Embryonic facial prominence (tissue), 1 donor: ENCODE measurements around the gene ANKS1A.

Source experiments
- DNase-seq: peaks from one replicate; pipeline ENCODE4 v3.0.0-alpha.2; 2016; ENCODE audit errors: extremely low spot score

Gene ANKS1A

DNA sequence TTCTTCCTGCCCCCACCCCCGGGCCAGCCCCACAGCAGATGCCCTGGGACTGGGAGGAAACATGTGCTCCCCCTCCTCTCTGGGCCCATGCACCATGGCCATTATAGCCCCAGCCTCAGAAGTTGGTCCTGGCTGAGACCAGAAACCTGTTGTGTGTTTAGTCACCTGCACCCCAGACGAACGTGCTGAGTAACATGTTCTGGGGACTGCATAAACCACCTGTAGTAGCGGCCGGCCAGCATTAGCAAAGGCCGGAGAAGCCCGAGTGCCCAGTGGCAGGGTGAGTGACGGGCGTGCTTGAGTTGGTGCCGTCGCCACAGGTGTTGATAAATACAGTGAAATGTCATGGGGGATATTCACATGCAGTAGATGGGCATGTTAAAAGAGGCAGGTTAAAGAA lies 178.2 kb downstream of the ANKS1A start:
- DNase-seq = no peak

GRCh38 chr6:35068206-35068605 lies 179.2 kb downstream of the ANKS1A start:
- no peak for DNase-seq

GRCh38 chr6:35068644-35069043 lies 179.6 kb downstream of the ANKS1A start:
- DNase-seq = no peak

- DNase-seq = no peak
Observed at GRCh38 chr6:35069262-35069661, 180.2 kb downstream of the ANKS1A start.

- DNase-seq = no peak
Observed at GRCh38 chr6:35070111-35070510, 181.1 kb downstream of the ANKS1A start.

DNA sequence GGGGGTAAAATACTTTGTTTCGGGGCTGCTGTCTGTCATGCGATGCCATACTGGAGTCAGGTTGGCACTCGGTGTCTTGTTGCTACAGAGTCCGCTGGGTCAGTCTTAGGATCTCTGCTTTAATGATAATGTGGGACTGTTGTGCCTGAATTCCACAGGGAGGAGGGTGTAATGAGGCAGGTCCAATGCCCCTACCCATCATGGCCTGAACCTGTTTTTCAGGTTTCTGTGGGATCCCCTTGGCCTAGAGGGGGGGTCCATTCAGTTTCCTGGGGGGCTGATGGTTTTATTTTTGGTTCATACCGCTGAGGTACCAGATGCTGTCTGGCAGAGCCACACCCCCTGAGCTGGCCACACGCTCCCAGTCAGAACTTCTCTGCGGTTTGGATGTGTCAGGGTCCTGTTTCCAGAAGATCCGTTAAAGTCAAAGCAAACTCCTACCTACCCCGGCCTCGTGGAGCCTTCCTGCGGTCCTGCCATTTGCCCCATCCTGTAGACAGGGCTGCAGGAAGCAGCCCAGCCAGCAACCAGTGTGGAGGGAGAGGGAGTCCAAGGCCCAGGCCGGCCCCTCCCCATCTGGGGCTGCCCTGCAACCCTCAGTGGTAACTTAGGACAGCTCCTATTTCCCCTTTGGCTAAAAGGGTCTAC lies 182.4 kb downstream of the ANKS1A start:
- no peak for DNase-seq

GRCh38 chr6:35072051-35072697 lies 183.1 kb downstream of the ANKS1A start:
- DNase-seq = no peak

DNA sequence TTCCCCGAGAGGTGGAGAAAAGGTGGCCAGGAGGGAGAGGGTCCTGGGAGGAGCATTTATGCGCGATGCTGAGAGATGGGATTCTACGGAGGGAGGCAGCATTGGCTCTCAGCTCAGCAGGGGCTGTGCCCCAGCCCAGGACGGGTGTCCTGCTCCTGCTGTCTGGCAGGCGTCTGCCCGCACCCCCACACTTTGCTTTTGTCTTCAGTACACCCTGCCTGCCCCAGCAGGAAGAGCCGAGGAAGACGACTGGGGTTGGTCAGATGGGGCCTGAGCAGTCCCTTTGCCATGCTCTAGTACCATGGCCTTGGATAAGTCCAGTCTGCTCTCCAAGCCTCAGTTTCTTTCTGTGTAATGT lies 183.6 kb downstream of the ANKS1A start:
- DNase-seq = no peak

DNA sequence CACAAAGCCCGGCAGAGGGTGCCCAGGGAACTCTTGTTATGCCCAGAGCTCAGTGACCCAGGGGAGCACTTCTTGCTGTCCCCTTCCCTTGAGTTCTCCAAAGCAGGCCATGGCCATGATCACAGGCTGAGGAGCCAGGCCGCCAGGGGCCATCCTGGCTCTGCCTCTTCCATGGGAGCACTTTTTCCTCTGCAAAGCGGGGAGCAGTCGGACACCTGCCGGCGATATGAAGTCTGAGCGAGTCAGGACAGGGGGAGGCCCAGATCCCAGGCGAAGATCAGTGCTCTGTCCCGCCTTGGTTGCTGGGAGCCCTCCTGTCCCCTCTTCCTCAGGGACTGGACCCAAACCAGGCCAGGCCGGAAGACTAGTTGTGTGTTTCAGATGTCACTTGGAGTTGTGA lies 184.2 kb downstream of the ANKS1A start:
- no peak for DNase-seq

- no peak for DNase-seq
Observed at GRCh38 chr6:35073766-35074471, 184.9 kb downstream of the ANKS1A start.

DNA sequence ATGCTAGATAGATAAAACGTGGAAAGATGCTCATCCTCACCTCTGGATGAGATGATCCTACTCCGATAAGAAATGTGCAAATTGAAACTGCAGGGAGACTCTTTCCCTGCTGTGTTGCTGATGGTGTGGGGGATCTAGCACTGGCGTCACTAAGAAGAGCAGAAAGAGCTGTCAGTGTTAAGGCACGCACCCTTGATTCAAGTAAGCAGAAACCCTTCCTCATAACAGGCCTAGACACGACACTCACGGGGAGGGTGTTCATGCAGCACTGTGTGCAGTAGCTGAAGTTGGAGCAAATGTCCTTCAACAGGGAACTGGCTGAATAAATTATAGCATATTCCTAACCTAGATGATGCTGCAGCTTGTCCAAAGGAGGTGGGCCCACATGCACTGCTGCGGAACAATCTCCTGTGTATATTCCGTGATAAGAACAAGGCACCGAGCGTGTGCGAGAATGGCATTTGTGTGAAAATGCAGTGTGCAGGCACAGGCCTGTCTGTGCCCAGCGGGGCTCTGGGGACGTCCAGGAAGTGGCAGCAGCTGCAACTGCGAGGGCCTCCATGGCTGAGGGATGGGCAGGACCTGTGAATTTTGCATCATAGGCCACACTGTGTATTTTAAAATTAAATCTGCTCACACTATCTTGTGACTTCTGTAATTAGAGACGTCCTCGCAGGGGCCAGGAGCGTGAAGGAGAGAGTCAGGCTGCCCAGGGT lies 188.1 kb downstream of the ANKS1A start:
- DNase-seq = no peak

DNA sequence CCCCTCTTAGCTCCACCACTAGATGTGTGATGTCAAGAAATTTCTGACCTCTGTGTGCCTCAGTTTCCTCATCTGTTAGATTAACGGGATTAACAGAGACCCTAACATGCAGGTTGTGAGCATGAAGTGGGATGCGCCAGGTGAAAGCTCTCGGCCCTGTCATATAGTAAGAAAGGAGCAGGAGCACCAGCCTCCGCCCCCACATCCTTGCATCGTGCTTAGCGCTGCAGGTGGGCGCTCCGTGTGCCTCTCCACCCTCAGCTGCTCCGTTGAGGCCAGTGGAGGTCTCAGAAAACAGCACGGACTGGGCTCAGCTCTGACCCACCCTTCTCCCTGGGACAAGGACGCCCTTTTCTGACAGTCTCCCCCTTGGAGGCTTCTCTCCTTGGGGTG lies 188.7 kb downstream of the ANKS1A start:
- DNase-seq = no peak

- no peak for DNase-seq
Observed at GRCh38 chr6:35078226-35078850, 189.3 kb downstream of the ANKS1A start.

GRCh38 chr6:35078896-35079295 lies 189.8 kb downstream of the ANKS1A start:
- no peak for DNase-seq

DNA sequence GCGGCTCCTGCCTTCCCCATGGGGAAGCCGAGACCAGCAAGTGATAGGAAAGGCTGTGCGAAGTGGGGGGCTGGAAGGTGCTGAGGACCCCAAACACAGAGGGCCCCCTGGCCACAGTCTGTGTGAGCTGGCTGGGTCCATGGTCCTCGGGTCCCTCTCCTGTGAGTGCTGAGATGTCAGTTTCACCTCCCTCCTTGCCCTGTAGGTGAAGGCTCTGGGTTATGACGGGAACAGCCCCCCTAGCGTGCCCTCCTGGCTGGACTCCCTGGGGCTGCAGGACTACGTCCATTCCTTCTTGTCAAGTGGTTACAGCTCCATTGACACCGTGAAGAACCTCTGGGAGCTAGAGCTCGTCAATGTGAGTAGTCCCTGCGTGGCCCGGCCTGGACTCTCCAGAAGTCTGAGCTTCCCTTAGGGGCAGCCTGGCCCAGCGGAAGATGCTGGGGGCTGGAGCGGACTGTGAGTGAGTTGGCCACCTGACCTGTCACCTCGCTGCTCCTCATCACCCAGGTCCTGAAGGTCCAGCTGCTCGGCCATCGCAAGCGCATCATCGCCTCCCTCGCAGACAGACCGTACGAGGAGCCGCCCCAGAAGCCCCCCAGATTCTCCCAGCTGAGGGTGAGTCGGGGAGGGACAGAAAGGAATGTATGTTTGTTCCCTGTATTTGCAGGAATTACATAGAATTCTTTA lies 190.4 kb downstream of the ANKS1A start:
- DNase-seq = no peak

- no peak for DNase-seq
Observed at GRCh38 chr6:35080016-35080680, 191.1 kb downstream of the ANKS1A start.

GRCh38 chr6:35080821-35081425 lies 191.9 kb downstream of the ANKS1A start:
- no peak for DNase-seq

- no peak for DNase-seq
Observed at GRCh38 chr6:35081426-35081851, 192.4 kb downstream of the ANKS1A start.

DNA sequence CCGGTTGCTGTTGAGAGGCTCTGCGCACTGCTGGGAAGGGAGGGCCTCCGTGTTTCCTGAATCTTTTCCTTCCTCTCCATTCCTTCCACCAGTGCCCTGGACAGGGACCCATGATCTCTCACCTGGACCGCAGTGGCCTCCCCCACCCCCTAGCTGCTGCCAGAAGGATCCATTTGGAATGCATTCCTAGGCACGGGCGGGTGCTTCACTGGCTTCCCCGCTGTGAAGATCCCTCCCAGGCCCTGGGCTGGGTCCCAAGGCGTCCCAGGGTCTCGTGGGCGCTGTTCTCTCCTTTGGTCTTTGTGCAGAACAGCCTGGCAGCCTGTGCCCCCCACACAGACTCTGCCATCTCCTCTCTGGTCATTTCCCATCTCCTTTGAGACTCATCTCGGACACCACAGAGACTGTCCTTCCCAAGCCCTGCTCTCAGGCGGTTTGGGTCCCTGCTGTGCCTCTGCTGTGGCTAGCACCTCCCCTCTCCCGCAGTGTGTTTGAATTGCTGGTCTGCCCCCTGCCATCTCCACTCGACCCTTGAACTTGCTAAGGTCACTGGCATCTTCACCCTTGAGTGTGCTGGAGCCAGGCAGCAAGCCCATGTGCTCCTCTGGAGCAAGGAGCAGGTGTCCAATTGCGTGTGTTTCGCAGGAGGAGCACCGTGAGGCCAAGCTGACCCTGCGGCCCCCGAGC lies 193.1 kb downstream of the ANKS1A start:
- DNase-seq = no peak
